Tibial nerve (tissue), 4 donors: ENCODE data around the gene IQGAP2. TPM values are rescaled to one million over a fixed set of nuclear protein-coding genes. Genes with fewer than 3 reads are reported as not detected.

Experiments
- DNase-seq, 2 donors: peaks; one replicate each; pipeline ENCODE4 v3.0.0-alpha.2; 2019; ENCODE audit warnings: low spot score in 2 of 2
- H3K27ac ChIP-seq, 4 donors: fragments of 200-600 bp; sonication (generic) in 3 of 4; one replicate each; pipeline ENCODE4 v1.5.1; 2017 to 2019; ENCODE audit warnings: mild to moderate bottlenecking in 1 of 4
- H3K27me3 ChIP-seq, 2 donors: fragments of 200-600 bp; sonication (generic) in 1 of 2; one replicate each; pipeline versions ENCODE4 v1.5.1 to v1.6.0; 2017 to 2019
- H3K36me3 ChIP-seq, 3 donors: fragments of 200-600 bp; sonication (generic); one replicate each; pipeline ENCODE4 v1.5.1; 2018 to 2019
- H3K4me1 ChIP-seq, 4 donors: fragments of 200-600 bp; sonication (generic) in 3 of 4; one replicate each; pipeline ENCODE4 v1.5.1; 2017 to 2019
- H3K4me3 ChIP-seq, 4 donors: fragments of 200-600 bp; sonication (generic) in 3 of 4; one replicate each; pipeline ENCODE4 v1.5.1; 2017 to 2019; ENCODE audit warnings: mild to moderate bottlenecking in 1 of 4, moderate library complexity in 1 of 4
- H3K9me3 ChIP-seq, 4 donors: fragments of 200-600 bp; sonication (generic) in 3 of 4; one replicate each; pipeline ENCODE4 v1.5.1; 2017 to 2019
- CTCF ChIP-seq, 5 experiments: fragments of 200-600 bp in 3 of 5; fragments of 450-650 bp in 2 of 5; sonication (generic) in 3 of 5; IDR thresholded peaks; one replicate each; pipeline ENCODE4 v1.5.1; 2016 to 2019; ENCODE audit warnings: antibody characterized with exemption in 5 of 5, mild to moderate bottlenecking in 3 of 5, moderate library complexity in 2 of 5
- EP300 ChIP-seq, 2 donors: sonication (generic); formaldehyde crosslinking; IDR thresholded peaks; one replicate each; pipeline ENCODE4 v1.6.1; 2017; ENCODE audit warnings: antibody characterized with exemption in 2 of 2, mild to moderate bottlenecking in 1 of 2
- POLR2A ChIP-seq, 2 donors: fragments of 450-650 bp; IDR thresholded peaks; one replicate each; pipeline ENCODE4 v1.6.1; 2017; ENCODE audit warnings: antibody characterized with exemption in 2 of 2, mild to moderate bottlenecking in 2 of 2, moderate library complexity in 2 of 2
- WGBS, 2 donors: methylation state at CpG; one replicate each; pipeline ENCODE4 v1.1.5; 2018; 5-methylcytosine and 5-hydroxymethylcytosine counted together
- total RNA-seq, 4 donors: library from RNA; depleted of rRNA; stranded (reverse); fragments of >200 nt; gene quantifications; one replicate each; pipeline ENCODE4 v1.1.0, GENCODE V29; 2016

IQGAP2 gene
- total RNA-seq, 4 donors from 2014 or later, result 42.8 to 58.2 (median 52.3) TPM

- TF ChIP-seq CTCF (IDR thresholded peaks at IDR 0.05), result no peak
- no peak for TF ChIP-seq POLR2A (IDR thresholded peaks at IDR 0.05)
- WGBS, 2 donors, result 30 to 32% methylated on average over 2 of the region's 2 CpGs
- H3K36me3 ChIP-seq, result no peaks in the 10 kb centered on the region
- H3K4me3 ChIP-seq, result no peak overlapping the region
- no peaks in the 10 kb centered on the region for H3K27me3 ChIP-seq
- peaks cover 0 to 43% (median 15%) of the 10 kb centered on the region in 4 donors for H3K4me1 ChIP-seq
- H3K27ac ChIP-seq, result peak overlapping the region; percentile 15 to 89 (median 72)
- H3K9me3 ChIP-seq, result no peaks in the 10 kb centered on the region
- DNase-seq, result no peak
These were observed 121.8 kb downstream of the IQGAP2 start for GRCh38 chr5:76524868-76525267.

- DNase-seq, result no peak
- peaks cover 0 to 43% (median 13%) of the 10 kb centered on the region in 4 donors for H3K4me1 ChIP-seq
- TF ChIP-seq EP300 (IDR thresholded peaks at IDR 0.05) (no peak), CTCF (IDR thresholded peaks at IDR 0.05) (no peak), POLR2A (IDR thresholded peaks at IDR 0.05) (no peak)
- H3K27me3 ChIP-seq, result no peaks in the 10 kb centered on the region
- WGBS, 2 donors, result 68 to 89% methylated on average over 2 of the region's 2 CpGs
- no peaks in the 10 kb centered on the region for H3K36me3 ChIP-seq
- peak overlapping the region; percentile 15 to 89 (median 72) for H3K27ac ChIP-seq
- no peaks in the 10 kb centered on the region for H3K9me3 ChIP-seq
- H3K4me3 ChIP-seq, result no peak overlapping the region
These were observed 122.9 kb downstream of the IQGAP2 start for GRCh38 chr5:76525956-76526355.

DNA sequence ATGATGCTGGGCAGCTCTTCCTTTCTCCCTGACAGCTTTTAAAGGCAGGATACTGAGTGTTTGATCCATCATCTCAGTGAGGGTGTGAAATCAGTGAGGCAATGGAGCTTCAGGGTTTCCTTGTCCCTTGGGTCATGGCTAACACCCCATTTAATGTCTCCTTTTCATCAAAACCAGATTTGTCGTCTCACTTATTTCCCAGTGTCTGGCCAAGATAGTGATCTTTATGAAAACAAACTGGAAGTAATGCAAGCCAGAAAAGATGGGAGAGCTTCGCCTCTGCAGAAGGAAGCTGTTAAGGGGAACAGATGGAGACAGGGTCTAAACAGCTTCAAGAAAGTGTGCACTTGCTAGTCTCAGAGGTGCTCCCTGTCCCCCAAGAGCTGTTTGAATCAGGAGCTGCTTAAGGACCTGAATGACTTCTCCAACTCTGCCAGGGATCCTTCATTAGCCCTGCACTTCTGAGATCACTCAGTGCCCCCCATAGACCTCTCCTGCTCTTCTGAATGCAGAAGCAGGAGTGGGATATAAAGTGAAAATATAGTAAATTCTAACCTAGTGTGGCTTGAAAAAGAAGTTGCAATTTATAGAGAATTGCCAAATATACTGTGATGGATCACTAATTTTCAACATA lies 124.0 kb downstream of the IQGAP2 start:
- Histone ChIP-seq H3K4me1 (peaks cover 0 to 37% (median 9%) of the 10 kb centered on the region in 4 donors), H3K36me3 (no peaks in the 10 kb centered on the region), H3K27ac (peak overlapping the region in 2 of 4 donors; percentile 87 to 89), H3K9me3 (no peaks in the 10 kb centered on the region), H3K27me3 (no peaks in the 10 kb centered on the region), H3K4me3 (no peak overlapping the region)
- TF ChIP-seq POLR2A (IDR thresholded peaks at IDR 0.05), result no peak
- no peak for TF ChIP-seq CTCF (IDR thresholded peaks at IDR 0.05)
- TF ChIP-seq EP300 (IDR thresholded peaks at IDR 0.05), result no peak
- 38 to 45% methylated on average over 2 of the region's 2 CpGs for WGBS, 2 donors
- no peak for DNase-seq

GRCh38 chr5:76527685-76528161 lies 124.6 kb downstream of the IQGAP2 start:
- no peaks in the 10 kb centered on the region for H3K9me3 ChIP-seq
- peaks cover 0 to 37% (median 7%) of the 10 kb centered on the region in 4 donors for H3K4me1 ChIP-seq
- DNase-seq, result no peak
- WGBS, 2 donors, result 67 to 68% methylated on average over 2 of the region's 2 CpGs
- H3K4me3 ChIP-seq, result no peak overlapping the region
- H3K27ac ChIP-seq, result peak overlapping the region in 2 of 4 donors; percentile 87 to 89
- no peaks in the 10 kb centered on the region for H3K27me3 ChIP-seq
- H3K36me3 ChIP-seq, result no peaks in the 10 kb centered on the region
- TF ChIP-seq CTCF (IDR thresholded peaks at IDR 0.05), result no peak
- TF ChIP-seq EP300 (IDR thresholded peaks at IDR 0.05), result no peak
- no peak for TF ChIP-seq POLR2A (IDR thresholded peaks at IDR 0.05)

DNA sequence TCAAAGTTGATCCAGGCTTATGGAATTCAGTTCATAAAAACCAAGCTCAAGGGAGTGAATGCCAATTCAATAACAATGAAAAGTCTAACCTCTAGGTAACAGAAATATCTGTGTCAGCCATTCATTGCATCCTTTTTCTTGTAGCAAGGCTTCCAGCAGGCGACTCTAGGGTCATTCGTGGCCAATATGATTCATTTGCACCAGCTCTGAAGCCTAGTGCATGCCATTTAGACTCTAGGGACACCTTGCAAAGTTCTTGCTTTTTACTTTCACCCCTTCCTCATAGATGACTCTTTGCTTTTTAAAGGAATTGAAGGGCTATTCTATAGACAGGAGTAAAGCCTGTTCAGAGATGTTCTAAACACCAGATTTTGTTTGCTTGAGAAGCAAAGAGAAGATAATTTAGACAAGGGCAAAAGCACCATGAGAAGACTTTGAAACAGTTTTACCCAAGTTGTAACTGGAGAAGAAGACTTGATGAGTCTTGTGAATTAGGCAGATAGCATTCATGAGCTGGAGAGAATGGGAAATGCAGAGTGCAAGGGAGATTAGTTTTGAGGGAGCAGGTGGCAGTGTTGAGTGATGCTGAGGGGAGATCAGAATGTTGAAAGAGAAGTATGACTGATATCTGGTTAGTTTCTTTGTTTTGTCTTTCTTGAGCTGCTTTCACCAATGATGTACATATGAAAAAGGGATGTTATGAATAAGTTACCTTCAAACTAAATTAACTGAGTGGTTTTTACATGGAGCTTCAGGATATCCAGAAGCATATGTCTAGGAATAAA lies 125.7 kb downstream of the IQGAP2 start:
- peaks cover 0 to 37% (median 7%) of the 10 kb centered on the region in 4 donors for H3K4me1 ChIP-seq
- no peak for TF ChIP-seq CTCF (IDR thresholded peaks at IDR 0.05)
- no peak for TF ChIP-seq POLR2A (IDR thresholded peaks at IDR 0.05)
- TF ChIP-seq EP300 (IDR thresholded peaks at IDR 0.05), result no peak
- no peaks in the 10 kb centered on the region for H3K9me3 ChIP-seq
- H3K27me3 ChIP-seq, result no peaks in the 10 kb centered on the region
- H3K27ac ChIP-seq, result peak overlapping the region in 2 of 4 donors; percentile 75 to 87
- DNase-seq, result no peak
- no peaks in the 10 kb centered on the region for H3K36me3 ChIP-seq
- H3K4me3 ChIP-seq, result no peak overlapping the region
- WGBS, 2 donors, result 77 to 87% methylated on average over 2 of the region's 2 CpGs
